ENCODE results near the gene CHAC2. TPM values are rescaled to one million over a fixed set of nuclear protein-coding genes. Genes with fewer than 3 reads are reported as not detected.

Gene CHAC2
- total and polyA plus RNA-seq, 9 of the 15 experiments (the other 6 are each of a cell fraction or from before 2014, with no cell fraction given): 9.8 to 35.6 (median 18.2) TPM

- TF ChIP-seq PBX2 (CRISPR knock-in tag; IDR thresholded peaks at IDR 0.05; ENCODE audit: low read depth): no peak
- peak; percentile 72 for TF ChIP-seq PBX2 (tag; conservative IDR thresholded peaks at IDR 0.05; ENCODE audit: low read depth)
- TF ChIP-seq ZNF41 (CRISPR knock-in tag; conservative IDR thresholded peaks at IDR 0.05): no peak
- TF ChIP-seq TAF1 (IDR thresholded peaks at IDR 0.05; ENCODE audit: control insufficient read depth, extremely low read depth, insufficient read depth, low read length, severe bottlenecking): no peak
- 0 out of 2 replicates have a peak, but pooled peaks have one; percentile 17 for TF ChIP-seq MAX (CRISPR knock-in tag; IDR thresholded peaks at IDR 0.05)
- TF ChIP-seq HDAC1 (IDR thresholded peaks at IDR 0.05): 0 out of 4 replicates have a peak, but pooled peaks of 1 of the 2 experiments have one; percentile 35
- 0 out of 2 replicates have a peak, but pooled peaks have one; percentile 36 for TF ChIP-seq NBN (IDR thresholded peaks at IDR 0.05; ENCODE audit: low read depth)
- no peak for TF ChIP-seq ZBTB9 (CRISPR knock-in tag; IDR thresholded peaks at IDR 0.05)
- TF ChIP-seq PKNOX1 (IDR thresholded peaks at IDR 0.05): peak; percentile 45
- peak; percentile 91 for TF ChIP-seq C11orf30 (IDR thresholded peaks at IDR 0.05; ENCODE audit: low read depth)
- TF ChIP-seq MBD2 (IDR thresholded peaks at IDR 0.05; ENCODE audit: borderline replicate concordance, low read depth): no peak
- 0 out of 2 replicates have a peak, but pooled peaks have one; percentile 24 for TF ChIP-seq CREB3L1 (IDR thresholded peaks at IDR 0.05; ENCODE audit: borderline replicate concordance, low read depth)
- peak; percentile 78 for TF ChIP-seq HNRNPLL (IDR thresholded peaks at IDR 0.05; ENCODE audit: low read depth, low read length, poor library complexity, severe bottlenecking)
- TF ChIP-seq NRF1 (conservative IDR thresholded peaks at IDR 0.05 in 1 of 2, IDR thresholded peaks at IDR 0.05 in 1 of 2): peak; percentile 36 to 45; a peak in 2 of 4 replicates
- no peak for TF ChIP-seq ZNF23 (CRISPR knock-in tag; IDR thresholded peaks at IDR 0.05)
- no peak for TF ChIP-seq FOXA1 (IDR thresholded peaks at IDR 0.05; ENCODE audit: borderline replicate concordance)
- TF ChIP-seq MEIS2 (IDR thresholded peaks at IDR 0.05; ENCODE audit: partially characterized antibody): peak; percentile 86
- 0 out of 2 replicates have a peak, but pooled peaks have one; percentile 24 for TF ChIP-seq ADNP (tag; IDR thresholded peaks at IDR 0.05)
- TF ChIP-seq KDM1A (IDR thresholded peaks at IDR 0.05): peak; percentile 81 to 83
- peak; percentile 92 for TF ChIP-seq CEBPB (tag; IDR thresholded peaks at IDR 0.05)
- TF ChIP-seq BCOR (IDR thresholded peaks at IDR 0.05): 0 out of 2 replicates have a peak, but pooled peaks have one; percentile 32
- peak; percentile 52; the same call in 1 of the 2 replicates for TF ChIP-seq MAFK (IDR thresholded peaks at IDR 0.05; ENCODE audit: low read length)
These were observed 1.8 kb downstream of the CHAC2 start (continued) for GRCh38 chr2:53769318-53769945.

Data from K562 (cell line).